ENCODE results near the gene EGLN3.

The EGLN3 gene

DNA sequence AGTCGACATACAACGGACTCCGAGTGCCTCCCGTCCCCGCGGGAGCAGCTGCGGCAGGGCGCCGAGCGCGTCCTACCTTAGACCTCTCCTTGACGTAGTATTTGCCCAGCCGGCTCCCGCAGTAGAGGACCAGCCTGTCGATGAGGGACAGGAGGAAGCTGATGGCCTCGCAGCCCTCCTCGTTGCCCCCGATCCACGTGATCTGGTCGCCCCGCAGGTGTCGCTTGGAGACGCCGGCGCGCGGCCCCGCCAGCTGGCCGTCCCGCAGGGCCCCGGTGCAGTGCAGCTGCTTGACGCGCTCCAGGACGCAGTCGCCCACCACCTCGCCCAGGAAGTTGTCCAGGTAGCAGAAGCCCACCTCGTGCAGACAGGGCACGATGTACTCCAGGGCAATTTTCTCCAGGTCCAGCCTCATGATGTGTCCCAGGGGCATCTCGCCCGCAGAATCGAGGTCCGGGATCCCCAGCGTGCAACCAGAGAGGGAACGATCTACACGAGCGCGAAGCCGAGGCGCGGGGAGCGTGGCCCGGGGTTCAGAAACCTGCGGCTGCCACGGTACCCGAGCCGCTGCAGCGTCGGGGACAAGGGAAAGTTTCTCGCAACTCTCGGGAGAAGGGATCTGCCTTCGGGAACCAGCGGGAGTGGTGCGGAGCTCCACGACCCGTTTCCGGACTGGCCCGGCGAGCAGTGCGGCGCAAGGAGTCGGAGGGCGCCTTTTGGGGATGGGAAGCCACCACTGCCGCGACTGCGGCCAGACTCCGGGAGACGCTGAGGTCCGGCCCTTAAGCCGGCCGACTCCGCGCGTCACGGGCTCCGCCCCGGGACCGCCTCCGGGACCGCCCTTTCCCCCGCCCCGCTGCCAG lies at the start of gene EGLN3:
Gene EGLN3 (minus strand): TSS at position 755 of the 863 bp plus-strand sequence. CDS start 322 bp downstream, at position 433.
- FAIRE-seq, result peak; percentile 45

DNA sequence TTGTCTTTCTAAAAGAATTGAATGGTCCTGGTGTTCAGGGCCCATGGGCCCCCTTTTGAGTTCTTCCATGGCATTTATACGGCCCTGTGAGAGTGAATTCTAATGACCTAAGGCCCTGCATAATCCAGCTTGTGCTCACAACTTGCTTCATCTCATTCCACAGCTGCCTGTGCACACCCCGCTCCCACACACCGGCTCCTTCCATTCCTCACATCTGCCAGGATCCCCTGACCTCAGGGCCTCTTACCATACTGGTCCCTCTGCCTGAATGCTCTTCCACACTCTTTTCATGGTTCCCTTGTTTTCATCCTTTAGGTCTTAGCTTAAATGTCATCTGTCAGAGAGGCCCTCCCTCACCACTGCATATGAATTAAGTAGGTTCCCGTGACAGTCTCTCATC lies 49.5 kb upstream of the EGLN3 start:
- TF ChIP-seq POLR2A (IDR thresholded peaks at IDR 0.05; ENCODE audit: low read depth, low read length), result no peak
- FAIRE-seq (no peak), DNase-seq (ENCODE audit: insufficient read length, low spot score) (no peak)

More for the DNA sequence above, at the start of gene EGLN3:
- peak; percentile 94 for TF ChIP-seq POLR2A (IDR thresholded peaks at IDR 0.05; ENCODE audit: low read depth, low read length)
- peak; percentile 93 for DNase-seq (ENCODE audit: insufficient read length, low spot score)

DNA sequence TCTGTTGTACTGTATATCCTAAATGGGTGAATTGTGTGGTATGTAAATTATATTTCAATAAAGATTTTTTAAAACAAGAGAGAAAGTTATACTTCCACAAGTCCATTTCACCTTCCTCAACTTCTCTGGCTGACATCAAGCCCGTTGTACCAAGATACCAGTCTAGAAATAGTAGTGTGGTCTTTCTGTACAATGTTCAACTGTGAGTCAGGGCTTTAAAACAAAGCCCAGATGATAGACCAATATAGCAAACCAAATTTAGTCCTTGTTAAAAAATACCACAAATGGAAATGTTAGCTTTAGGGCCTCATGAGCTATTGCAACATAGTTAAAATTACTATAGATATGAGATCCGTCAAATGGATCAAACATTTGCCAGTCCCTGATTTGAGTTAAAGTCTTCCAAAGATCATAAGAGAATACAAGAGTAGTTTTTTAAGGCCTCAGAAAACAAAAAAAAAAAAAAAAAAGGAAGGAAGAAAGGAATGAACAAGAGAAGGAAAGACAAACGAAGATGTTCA lies 49.0 kb upstream of the EGLN3 start:
- FAIRE-seq (no peak), DNase-seq (ENCODE audit: insufficient read length, low spot score) (no peak)
- TF ChIP-seq POLR2A (IDR thresholded peaks at IDR 0.05; ENCODE audit: low read depth, low read length), result no peak

DNA sequence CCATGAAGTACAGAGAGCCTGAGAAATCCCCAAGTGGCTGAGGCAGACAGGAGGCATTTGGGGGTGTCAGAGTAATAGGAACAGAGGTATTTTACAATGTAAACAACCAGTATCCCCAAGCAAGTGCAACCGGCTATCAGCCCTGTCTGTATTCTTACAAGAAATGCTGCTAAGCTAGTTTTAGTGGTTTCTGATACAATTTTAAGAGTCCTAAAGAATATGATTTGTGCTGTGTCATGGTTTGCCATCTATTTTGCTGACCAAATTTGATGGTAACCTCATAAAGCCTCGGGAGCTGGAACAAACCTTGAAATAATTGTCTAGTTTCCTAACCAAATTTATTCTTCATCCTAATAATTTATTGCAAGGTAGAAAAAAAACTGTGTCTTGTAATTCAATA lies 46.7 kb upstream of the EGLN3 start:
- TF ChIP-seq POLR2A (IDR thresholded peaks at IDR 0.05; ENCODE audit: low read depth, low read length), result no peak
- DNase-seq (ENCODE audit: insufficient read length, low spot score), result no peak
- no peak for FAIRE-seq

DNA sequence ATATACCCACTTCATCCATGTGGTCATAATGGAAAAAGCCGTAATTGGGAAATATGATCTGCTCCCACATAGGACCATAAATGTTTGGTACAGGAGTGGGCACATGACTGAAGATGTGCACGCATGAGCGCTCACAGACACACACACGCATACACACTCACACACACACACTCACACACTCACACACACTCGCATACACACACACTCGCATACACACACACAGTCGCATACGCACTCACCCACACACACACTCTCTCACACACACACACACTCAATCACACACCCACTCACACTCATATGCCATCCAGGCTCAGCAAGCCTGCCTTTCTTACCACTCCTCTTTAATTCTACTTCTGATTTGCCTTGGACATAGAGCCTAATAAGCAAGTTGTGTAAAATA lies 45.6 kb upstream of the EGLN3 start:
- DNase-seq (ENCODE audit: insufficient read length, low spot score) (no peak), FAIRE-seq (no peak)
- no peak for TF ChIP-seq POLR2A (IDR thresholded peaks at IDR 0.05; ENCODE audit: low read depth, low read length)

DNA sequence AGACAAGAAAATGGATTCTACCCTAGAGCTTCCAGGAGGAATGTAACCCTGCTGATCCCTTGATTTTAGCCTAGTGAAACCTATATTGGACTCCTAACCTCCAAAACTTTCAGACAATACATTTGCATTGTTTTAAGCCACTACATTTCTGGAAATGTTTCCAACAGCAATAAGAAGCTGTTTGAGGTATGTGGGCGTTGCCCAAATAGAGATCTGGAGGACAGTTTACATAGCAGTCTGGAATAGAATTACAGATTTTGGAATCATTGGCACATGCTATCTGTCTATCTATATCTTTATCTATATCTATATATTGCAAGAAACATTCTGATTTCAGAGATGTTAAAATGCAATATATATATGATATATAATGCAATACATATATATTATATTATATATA lies 42.4 kb upstream of the EGLN3 start:
- DNase-seq (ENCODE audit: insufficient read length, low spot score), result no peak
- no peak for FAIRE-seq
- TF ChIP-seq POLR2A (IDR thresholded peaks at IDR 0.05; ENCODE audit: low read depth, low read length), result no peak

DNA sequence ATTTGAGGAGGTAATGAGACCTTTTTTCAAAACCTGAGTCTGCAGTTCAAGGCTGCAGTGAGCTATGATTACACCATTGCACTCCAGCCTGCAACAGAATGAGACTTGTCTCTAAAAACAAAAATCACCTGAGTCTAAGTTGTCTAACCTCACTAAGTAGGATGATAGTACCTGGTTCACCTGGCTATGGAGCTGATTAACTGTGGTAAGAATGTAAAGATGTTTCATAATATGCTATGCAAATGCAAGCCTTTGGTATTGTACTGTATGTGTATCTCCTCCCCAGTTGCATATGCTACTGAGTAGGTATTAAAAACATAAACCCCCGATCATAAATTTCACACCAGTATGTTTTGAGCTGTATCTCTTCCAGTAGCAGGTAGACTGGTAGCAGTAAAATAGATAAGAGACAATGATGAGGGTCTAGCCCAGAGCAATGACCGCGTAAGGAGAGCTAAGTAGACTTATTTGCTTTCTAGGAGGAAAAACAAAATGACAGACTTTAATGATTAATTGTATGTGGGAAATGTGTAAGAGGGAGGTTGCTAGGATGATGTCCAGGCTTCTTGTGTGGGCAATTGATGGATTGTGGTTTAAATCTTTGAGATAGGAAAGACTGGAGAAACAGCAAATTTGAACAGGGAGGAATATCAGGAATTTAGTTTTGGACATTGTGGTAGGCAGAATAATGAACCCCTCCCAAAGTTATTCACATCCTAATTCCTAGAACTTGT lies 41.6 kb upstream of the EGLN3 start:
- no peak for TF ChIP-seq POLR2A (IDR thresholded peaks at IDR 0.05; ENCODE audit: low read depth, low read length)
- DNase-seq (ENCODE audit: insufficient read length, low spot score), result no peak
- FAIRE-seq, result no peak

DNA sequence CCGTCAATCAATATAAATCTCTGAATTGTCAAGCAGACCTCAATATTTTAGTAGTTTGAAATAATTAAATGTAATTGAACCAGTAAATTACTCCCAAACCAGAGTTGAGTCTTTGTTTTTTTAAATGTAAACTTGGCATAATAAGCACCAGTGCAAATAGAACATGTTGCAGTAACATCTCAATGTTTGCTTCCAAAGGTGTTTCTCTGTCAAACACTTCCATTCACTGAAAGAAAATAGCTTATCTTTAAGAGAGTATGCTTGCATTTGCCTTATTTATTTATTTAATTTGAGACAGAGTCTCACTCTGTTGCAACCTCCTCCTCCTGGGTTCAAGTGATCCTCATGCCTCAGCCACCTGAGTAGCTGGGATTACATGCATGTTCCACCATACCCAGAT lies 39.9 kb upstream of the EGLN3 start:
- no peak for FAIRE-seq

DNA sequence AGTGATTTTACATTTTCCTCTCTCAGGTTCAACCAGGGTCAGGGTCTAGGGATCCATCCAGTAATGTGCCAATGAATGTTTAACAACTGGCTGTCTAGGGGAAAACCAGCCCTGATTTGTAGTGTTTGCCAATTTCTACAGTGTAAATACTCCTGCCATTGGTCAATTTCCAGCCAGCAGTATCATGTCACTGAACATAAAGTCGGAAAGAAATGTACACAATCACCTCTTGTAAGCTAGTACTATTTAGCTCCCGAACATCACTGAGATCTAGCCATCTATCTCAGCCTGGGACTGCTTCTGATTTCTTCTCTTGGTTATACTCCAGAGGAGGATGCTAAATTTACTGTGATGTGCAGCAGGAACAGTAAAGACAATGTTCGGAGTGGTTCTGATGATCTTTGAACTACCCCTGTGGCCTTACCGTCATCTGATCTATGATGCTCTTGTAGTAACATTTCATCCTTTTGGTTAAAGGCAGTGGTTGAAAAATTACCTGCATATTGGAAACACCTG lies 36.7 kb upstream of the EGLN3 start:
- DNase-seq (ENCODE audit: insufficient read length, low spot score) (no peak), FAIRE-seq (no peak)

More for the DNA sequence above, 39.9 kb upstream of the EGLN3 start:
- TF ChIP-seq POLR2A (IDR thresholded peaks at IDR 0.05; ENCODE audit: low read depth, low read length), result no peak
- no peak for DNase-seq (ENCODE audit: insufficient read length, low spot score)

DNA sequence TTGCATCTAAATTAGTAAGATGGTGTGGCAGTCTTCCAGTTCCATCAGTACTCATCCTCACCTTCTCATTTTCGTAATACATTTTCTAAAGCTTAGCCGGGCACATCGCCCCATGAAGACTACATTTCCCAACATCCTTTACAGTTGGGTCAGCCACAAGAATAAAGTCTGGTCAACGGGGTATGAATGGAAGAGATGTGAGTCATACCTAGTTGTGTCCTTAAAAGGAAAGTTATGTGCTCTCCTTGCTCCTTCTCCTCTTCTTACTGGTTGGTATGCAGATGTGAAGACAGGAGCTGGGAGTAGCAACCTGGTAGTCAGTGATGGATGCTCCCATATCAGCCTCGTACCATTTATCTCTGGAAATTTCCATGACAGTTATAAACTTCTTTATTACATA lies 35.9 kb upstream of the EGLN3 start:
- TF ChIP-seq POLR2A (IDR thresholded peaks at IDR 0.05; ENCODE audit: low read depth, low read length), result no peak
- DNase-seq (ENCODE audit: insufficient read length, low spot score), result peak; percentile 69
- FAIRE-seq, result peak; percentile 99

More for the DNA sequence above, 36.7 kb upstream of the EGLN3 start:
- TF ChIP-seq POLR2A (IDR thresholded peaks at IDR 0.05; ENCODE audit: low read depth, low read length), result no peak

DNA sequence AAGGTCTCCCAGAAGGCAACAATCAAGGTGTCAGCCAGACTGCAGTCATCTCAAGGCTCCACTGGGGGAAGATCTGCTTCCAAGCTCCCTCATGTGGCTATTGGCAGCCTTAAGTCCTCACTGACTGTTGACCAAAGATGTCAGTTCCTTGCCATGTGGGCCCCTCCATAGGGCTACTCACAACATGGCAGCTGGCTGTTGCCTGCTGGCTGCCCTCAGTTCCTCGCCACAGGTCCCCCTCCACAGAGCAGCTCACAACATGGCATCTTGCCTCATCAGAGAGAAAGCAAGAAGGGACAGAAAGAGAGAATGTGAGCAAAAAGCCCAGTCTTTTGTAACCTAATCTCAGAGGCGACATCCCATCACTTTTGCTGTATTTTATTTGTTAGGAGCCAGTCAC lies 34.4 kb upstream of the EGLN3 start:
- FAIRE-seq (no peak), DNase-seq (ENCODE audit: insufficient read length, low spot score) (no peak)
- no peak for TF ChIP-seq POLR2A (IDR thresholded peaks at IDR 0.05; ENCODE audit: low read depth, low read length)

DNA sequence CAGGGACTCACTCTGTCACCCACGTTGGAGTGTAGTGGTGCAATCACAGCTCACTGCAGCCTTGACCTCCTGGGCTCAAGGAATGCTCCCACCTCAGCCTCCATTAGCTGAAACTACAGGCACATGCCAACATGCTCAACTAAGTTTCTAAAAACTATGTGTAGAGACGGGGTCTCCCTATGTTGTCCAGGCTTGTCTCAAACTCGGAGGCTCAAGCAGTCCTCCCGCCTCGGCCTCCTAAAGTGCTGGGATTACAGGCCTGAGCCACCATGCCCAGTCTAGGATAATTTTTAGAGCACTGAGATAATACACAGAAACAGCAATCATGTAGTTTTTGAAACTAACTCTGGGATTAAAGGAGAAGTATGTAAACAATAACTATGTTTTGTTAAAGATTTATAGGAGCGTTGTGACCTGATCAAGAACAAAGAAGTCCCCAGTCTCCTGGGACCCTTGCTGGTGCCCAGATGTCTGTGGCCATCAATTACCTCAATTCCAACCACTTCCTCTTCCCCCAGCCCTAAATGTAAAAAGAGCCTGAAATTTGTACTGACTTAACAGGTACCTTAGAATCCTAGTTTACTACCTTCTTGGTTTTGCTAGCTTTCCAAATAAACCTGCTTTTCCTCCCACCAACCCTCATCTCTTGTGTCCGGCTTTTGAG lies 28.9 kb upstream of the EGLN3 start:
- DNase-seq (ENCODE audit: insufficient read length, low spot score) (no peak), FAIRE-seq (no peak)
- TF ChIP-seq POLR2A (IDR thresholded peaks at IDR 0.05; ENCODE audit: low read depth, low read length), result no peak

DNA sequence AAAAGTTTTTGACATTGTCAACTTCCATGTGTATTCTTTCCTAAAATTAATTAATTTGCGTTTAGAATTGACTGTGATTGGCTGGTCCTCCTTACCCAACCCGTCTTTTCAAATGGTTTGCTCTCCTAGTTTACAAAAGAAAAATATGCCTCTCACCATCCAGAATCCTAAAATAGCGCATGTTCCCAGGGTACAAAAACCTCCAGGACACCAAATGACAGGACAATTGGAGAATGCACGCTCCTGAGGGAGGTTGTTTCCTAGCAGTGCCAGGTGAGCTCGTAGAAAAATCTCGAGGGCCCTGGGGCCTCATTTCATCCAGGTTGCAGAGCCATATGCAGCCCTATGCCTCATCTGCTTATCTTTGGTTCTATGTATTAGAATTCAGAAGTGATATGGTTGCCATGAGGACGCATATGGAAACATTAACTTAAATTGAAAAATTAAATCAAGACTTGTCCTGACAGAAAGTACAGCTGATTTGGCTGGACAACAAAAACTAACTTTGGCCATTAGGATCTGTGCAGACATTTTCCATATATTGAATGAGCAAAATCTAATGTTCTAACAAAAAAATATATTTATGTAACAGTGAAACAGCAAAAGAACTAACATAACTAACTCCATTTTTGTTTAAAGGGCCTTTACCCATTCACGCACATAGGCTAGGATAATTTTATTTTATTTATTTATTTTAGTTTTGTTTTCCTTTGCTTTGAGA lies 28.2 kb upstream of the EGLN3 start:
- FAIRE-seq (no peak), DNase-seq (ENCODE audit: insufficient read length, low spot score) (no peak)
- TF ChIP-seq POLR2A (IDR thresholded peaks at IDR 0.05; ENCODE audit: low read depth, low read length), result no peak
